Activated CD8-positive, alpha-beta memory T cell treated with anti-CD3 and anti-CD28 coated beads, Interleukin-2, amount 50 U/mL, for 24 hours (primary cell): ENCODE results near the gene EVPLL.
"Not testable (repeated sequence)": the region's sequence is repeated elsewhere in the genome, so short reads cannot be mapped to it uniquely, and the experiment has no call there.

Experiments
- DNase-seq: peaks from one replicate; pipeline ENCODE4 v3.0.0-alpha.2; 2020; ENCODE audit errors: extremely low read depth

EVPLL gene

DNA sequence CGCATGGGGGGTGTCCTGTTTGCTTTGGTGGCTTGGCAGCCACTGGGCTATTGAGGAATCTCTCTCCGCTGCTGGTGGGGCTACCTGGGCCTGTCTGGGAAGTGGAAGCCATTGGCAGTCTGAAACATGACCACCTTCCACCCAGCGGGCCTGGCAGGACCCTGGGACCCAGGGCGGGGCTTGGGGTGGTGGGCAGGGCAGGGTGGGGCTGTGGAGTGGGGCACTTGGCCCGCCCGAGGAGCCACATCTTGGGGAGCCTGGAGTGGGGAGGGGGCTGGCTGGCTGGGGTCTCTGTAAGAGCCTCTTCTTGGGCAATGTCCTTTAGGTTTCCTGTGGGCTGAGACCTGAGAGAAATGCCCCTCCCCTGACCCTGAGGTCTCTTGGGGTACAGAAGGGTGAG, 48.0 kb downstream of the EVPLL start:
- not testable (repeated sequence) for DNase-seq

DNA sequence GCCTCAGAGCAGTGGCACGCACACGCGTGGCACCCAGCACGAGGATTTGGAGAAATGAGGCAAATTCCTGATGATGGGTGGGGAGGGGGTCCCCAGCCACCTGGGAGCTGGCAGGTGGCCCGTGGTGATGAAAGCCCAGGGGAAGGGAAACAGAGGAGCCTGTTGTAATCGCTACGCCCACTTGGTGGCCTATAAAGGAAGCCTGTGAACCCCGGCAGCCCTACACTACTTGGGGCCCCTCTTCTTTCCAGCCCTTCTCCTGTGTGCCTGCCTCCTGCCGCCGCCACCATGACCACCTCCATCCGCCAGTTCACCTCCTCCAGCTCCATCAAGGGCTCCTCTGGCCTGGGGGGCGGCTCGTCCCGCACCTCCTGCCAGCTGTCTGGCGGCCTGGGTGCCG, 49.1 kb downstream of the EVPLL start:
- not testable (repeated sequence) for DNase-seq

DNA sequence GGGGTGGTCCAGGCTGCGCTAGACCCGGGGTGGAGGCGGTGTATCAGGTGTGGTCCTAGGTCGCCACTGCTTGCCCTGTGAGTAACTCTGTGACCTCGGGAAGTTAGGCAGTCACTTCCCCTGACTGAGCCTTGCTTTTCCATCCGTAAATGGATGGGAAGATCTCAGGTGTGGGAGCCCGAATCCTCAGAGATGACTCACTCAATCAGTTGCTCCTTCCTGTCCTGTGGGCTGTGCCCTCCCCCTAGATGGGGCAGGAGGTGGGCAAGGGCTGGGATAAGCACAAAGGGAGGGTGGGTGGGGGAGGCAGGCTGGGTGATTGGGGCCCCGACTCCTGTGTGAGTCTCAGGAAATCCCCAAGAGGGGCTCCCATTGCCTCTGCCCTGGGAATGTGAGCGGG, 54.6 kb downstream of the EVPLL start:
- not testable (repeated sequence) for DNase-seq
